HG02763 (cell line): ENCODE data around the gene EIF1B.
"Not testable (repeated sequence)": the region's sequence is repeated elsewhere in the genome, so short reads cannot be mapped to it uniquely, and the experiment has no call there.

Experiments
- ATAC-seq: cut with Tn5 transposase; IDR thresholded peaks from one replicate; pipeline ENCODE4 v1.9.1; 2021; ENCODE audit warnings: mild to moderate bottlenecking, moderate library complexity; ENCODE audit not compliant: unreplicated experiment

The EIF1B gene

GRCh38 chr3:40309418-40309924 is at the start of gene EIF1B:
TSS of gene EIF1B (plus strand) at chr3:40309707. CDS start at chr3:40309942, 235 bp downstream.
- ATAC-seq: peak; percentile 97

GRCh38 chr3:40262331-40262730 is 47.2 kb upstream of the EIF1B start:
- no peak for ATAC-seq

GRCh38 chr3:40264451-40264850 is 45.1 kb upstream of the EIF1B start:
- no peak for ATAC-seq

GRCh38 chr3:40265181-40265580 is 44.3 kb upstream of the EIF1B start:
- no peak for ATAC-seq

- ATAC-seq: no peak
Measured at GRCh38 chr3:40267937-40268724, 41.4 kb upstream of the EIF1B start.

GRCh38 chr3:40268802-40269524 is 40.5 kb upstream of the EIF1B start:
- no peak for ATAC-seq

- no peak for ATAC-seq
Measured at GRCh38 chr3:40278791-40279190, 30.7 kb upstream of the EIF1B start.

GRCh38 chr3:40281995-40282394 is 27.5 kb upstream of the EIF1B start:
- ATAC-seq: no peak

- ATAC-seq: not testable (repeated sequence)
Measured at GRCh38 chr3:40283057-40283456, 26.4 kb upstream of the EIF1B start.

- ATAC-seq: no peak
Measured at GRCh38 chr3:40287248-40287647, 22.3 kb upstream of the EIF1B start.

GRCh38 chr3:40290396-40290795 is 19.1 kb upstream of the EIF1B start:
- ATAC-seq: no peak

- no peak for ATAC-seq
Measured at GRCh38 chr3:40291471-40291870, 18.0 kb upstream of the EIF1B start.

- ATAC-seq: no peak
Measured at GRCh38 chr3:40292637-40293349, 16.7 kb upstream of the EIF1B start.

- no peak for ATAC-seq
Measured at GRCh38 chr3:40294434-40294833, 15.1 kb upstream of the EIF1B start.

- no peak for ATAC-seq
Measured at GRCh38 chr3:40298075-40298474, 11.4 kb upstream of the EIF1B start.

- ATAC-seq: no peak
Measured at GRCh38 chr3:40299130-40299720, 10.3 kb upstream of the EIF1B start.

- no peak for ATAC-seq
Measured at GRCh38 chr3:40299721-40300335, 9.7 kb upstream of the EIF1B start.

GRCh38 chr3:40302784-40303183 is 6.7 kb upstream of the EIF1B start:
- no peak for ATAC-seq

GRCh38 chr3:40304352-40304751 is 5.2 kb upstream of the EIF1B start:
- no peak for ATAC-seq

GRCh38 chr3:40306336-40306735 is 3.2 kb upstream of the EIF1B start:
- ATAC-seq: no peak

GRCh38 chr3:40307176-40307575 is 2.3 kb upstream of the EIF1B start:
- ATAC-seq: no peak
